ENCODE measurements around the gene RNFT2. TPM values are rescaled to one million over a fixed set of nuclear protein-coding genes. Genes with fewer than 3 reads are reported as not detected.
A peak's percentile ranks its signal among the peaks of the same experiment; 100 is the strongest.

Gene RNFT2
- total RNA-seq, 2 experiments from 2014 or later: 11.8 to 11.9 TPM

- CTCF ChIA-PET: no interaction called here
- Mint-ChIP-seq H3K27ac (no peak overlapping the region), H3K9me3 (ENCODE audit: insufficient read depth) (no peaks in the 10 kb centered on the region), H3K4me1 (ENCODE audit: low read depth) (peaks cover 23% of the 10 kb centered on the region), H3K36me3 (ENCODE audit: low read depth) (no peaks in the 10 kb centered on the region), H3K27me3 (ENCODE audit: low read depth) (peaks cover 5% of the 10 kb centered on the region), H3K4me3 (peak overlapping the region; percentile 20)
- POLR2A ChIA-PET: no interaction called here
- no peak for DNase-seq
- ATAC-seq: no peak
Observed at GRCh38 chr12:116820064-116820656, 82.0 kb downstream of the RNFT2 start.

DNA sequence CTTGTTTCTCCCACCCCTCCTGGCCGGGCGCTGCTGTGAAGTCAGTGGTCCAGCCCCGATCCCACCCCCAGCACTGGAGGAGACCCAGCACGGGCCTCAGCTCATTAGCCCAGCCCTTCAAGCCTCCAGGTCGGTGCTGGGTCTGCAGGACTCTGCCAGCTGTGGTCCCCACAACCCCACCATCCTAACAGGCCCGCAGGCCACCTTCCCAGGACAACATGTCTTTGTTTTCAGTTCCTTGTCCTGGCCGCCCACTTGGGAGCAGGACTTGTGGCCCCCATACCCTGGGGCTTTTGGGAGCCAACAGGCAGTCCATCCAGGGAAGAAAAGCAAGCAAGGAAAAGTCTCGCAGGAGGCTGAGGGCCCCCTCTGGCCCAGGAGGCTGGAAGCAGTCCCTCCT is 83.2 kb downstream of the RNFT2 start:
- Mint-ChIP-seq H3K4me1 (ENCODE audit: low read depth) (peaks cover 23% of the 10 kb centered on the region), H3K36me3 (ENCODE audit: low read depth) (no peaks in the 10 kb centered on the region), H3K9me3 (ENCODE audit: insufficient read depth) (no peaks in the 10 kb centered on the region), H3K27ac (no peak overlapping the region), H3K4me3 (no peak overlapping the region), H3K27me3 (ENCODE audit: low read depth) (peaks cover 5% of the 10 kb centered on the region)
- DNase-seq (no peak), ATAC-seq (no peak)
- CTCF ChIA-PET: no interaction called here
- POLR2A ChIA-PET: no interaction called here

- H3K4me3 Mint-ChIP-seq: no peak overlapping the region
- no peaks in the 10 kb centered on the region for H3K36me3 Mint-ChIP-seq (ENCODE audit: low read depth)
- CTCF ChIA-PET: no interaction called here
- H3K4me1 Mint-ChIP-seq (ENCODE audit: low read depth): no peaks in the 10 kb centered on the region
- no peak overlapping the region for H3K27ac Mint-ChIP-seq
- no peak for DNase-seq
- no peaks in the 10 kb centered on the region for H3K27me3 Mint-ChIP-seq (ENCODE audit: low read depth)
- POLR2A ChIA-PET: no interaction called here
- ATAC-seq: no peak
- no peaks in the 10 kb centered on the region for H3K9me3 Mint-ChIP-seq (ENCODE audit: insufficient read depth)
Observed at GRCh38 chr12:116827432-116827831, 89.3 kb downstream of the RNFT2 start.

DNA sequence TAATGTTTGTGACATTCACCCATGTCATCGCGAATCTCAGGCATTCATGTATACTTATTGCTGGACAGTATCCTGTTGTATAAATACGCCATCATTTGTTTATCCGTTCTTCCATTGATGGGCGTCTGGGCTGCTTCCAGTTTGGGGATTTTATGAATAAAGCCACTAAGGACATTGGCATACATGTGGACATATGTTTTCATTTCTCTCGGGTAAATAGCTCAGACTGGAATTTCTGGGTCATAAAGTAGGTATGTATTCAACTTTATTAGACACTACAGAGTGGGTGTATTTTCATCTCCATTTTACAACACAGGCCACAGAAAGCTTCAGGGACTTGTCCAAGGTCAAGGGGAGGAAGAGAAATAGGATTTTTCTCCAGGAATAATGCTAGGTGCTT is 94.2 kb downstream of the RNFT2 start:
- ChIA-PET CTCF (no interaction called here), POLR2A (no interaction called here)
- no peak overlapping the region for H3K4me3 Mint-ChIP-seq
- H3K4me1 Mint-ChIP-seq (ENCODE audit: low read depth): no peaks in the 10 kb centered on the region
- no peaks in the 10 kb centered on the region for H3K36me3 Mint-ChIP-seq (ENCODE audit: low read depth)
- ATAC-seq (no peak), DNase-seq (no peak)
- H3K9me3 Mint-ChIP-seq (ENCODE audit: insufficient read depth): no peaks in the 10 kb centered on the region
- H3K27ac Mint-ChIP-seq: no peak overlapping the region
- no peaks in the 10 kb centered on the region for H3K27me3 Mint-ChIP-seq (ENCODE audit: low read depth)

DNA sequence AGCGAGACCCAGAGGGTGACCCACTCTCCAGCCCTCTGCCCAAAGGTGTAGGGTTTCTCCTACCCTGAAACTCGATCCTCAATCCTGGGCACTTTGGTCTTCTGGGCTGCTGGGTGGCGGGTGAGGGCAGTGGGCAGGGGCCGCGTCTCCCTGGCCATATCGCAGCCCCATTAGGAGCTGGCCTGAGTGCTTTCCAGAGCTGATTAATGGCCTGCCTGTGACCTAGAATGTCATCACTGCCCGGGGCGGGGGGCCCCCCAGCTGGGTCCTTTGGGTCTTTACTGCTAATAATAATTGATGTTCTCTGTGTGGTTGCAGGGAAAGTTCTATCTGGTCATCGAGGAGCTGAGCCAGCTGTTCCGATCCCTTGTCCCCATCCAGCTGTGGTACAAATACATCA is 95.4 kb downstream of the RNFT2 start:
- Mint-ChIP-seq H3K27ac (no peak overlapping the region), H3K4me3 (no peak overlapping the region), H3K9me3 (ENCODE audit: insufficient read depth) (no peaks in the 10 kb centered on the region), H3K4me1 (ENCODE audit: low read depth) (no peaks in the 10 kb centered on the region), H3K27me3 (ENCODE audit: low read depth) (no peaks in the 10 kb centered on the region), H3K36me3 (ENCODE audit: low read depth) (no peaks in the 10 kb centered on the region)
- ChIA-PET CTCF (no interaction called here), POLR2A (no interaction called here)
- ATAC-seq (no peak), DNase-seq (no peak)

DNA sequence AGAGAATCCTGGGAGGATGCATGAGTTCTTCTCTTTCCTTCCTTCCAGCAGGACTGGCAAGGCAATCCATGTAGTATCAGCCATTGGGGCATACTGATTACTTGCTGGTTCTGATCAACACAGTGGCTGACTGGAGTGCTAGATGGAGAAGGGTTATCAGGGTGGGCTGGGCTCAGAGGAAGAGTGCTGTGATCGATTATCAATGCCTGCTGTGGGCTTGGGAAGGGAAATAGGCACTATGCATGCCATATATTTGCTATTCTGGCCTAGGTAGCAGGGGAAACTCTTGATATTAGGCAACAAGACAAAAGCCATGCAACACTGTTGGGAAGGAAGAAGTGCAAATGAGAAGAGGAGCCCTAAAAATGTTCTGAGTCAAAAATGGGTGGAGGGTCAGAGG is 97.4 kb downstream of the RNFT2 start:
- H3K4me1 Mint-ChIP-seq (ENCODE audit: low read depth): no peaks in the 10 kb centered on the region

DNA sequence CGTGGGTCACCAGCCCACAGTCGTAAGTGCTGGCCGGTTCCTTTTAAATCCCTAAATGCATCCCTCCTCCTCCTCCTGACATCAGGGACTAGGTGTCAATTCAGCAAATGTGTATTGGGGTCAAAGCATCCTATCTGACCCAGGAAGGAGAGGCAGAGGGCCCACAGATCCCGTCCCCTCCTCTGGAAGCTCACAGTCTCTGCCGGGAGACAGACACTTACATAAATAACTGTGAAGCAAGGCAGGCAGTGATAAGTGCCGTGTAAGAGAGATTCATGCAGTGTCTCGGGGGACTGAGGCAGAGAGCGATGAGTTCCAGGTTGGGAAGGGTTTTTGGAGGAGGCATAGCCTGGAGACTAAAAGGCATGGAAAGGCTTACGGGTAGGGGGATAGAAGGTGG is 99.0 kb downstream of the RNFT2 start:
- no peak for ATAC-seq
- H3K4me3 Mint-ChIP-seq: no peak overlapping the region
- no peaks in the 10 kb centered on the region for H3K9me3 Mint-ChIP-seq (ENCODE audit: insufficient read depth)
- no peaks in the 10 kb centered on the region for H3K4me1 Mint-ChIP-seq (ENCODE audit: low read depth)
- no peak overlapping the region for H3K27ac Mint-ChIP-seq
- no peak for DNase-seq
- no peaks in the 10 kb centered on the region for H3K27me3 Mint-ChIP-seq (ENCODE audit: low read depth)
- ChIA-PET POLR2A (interaction anchor here (0.6 kb wide), 1 partner anchor 196 kb away, joined by 3 read pairs; no protein-coding TSS in a partner anchor), CTCF (no interaction called here)
- H3K36me3 Mint-ChIP-seq (ENCODE audit: low read depth): no peaks in the 10 kb centered on the region

More for the DNA sequence above, 97.4 kb downstream of the RNFT2 start:
- H3K9me3 Mint-ChIP-seq (ENCODE audit: insufficient read depth): no peaks in the 10 kb centered on the region
- H3K4me3 Mint-ChIP-seq: no peak overlapping the region
- H3K27ac Mint-ChIP-seq: no peak overlapping the region
- H3K27me3 Mint-ChIP-seq (ENCODE audit: low read depth): no peaks in the 10 kb centered on the region
- no peak for ATAC-seq
- CTCF ChIA-PET: no interaction called here
- POLR2A ChIA-PET: no interaction called here
- H3K36me3 Mint-ChIP-seq (ENCODE audit: low read depth): no peaks in the 10 kb centered on the region
- no peak for DNase-seq

GRCh38 chr12:116838365-116838764 is 100.2 kb downstream of the RNFT2 start:
- no peak overlapping the region for H3K27ac Mint-ChIP-seq
- no peak for ATAC-seq
- H3K9me3 Mint-ChIP-seq (ENCODE audit: insufficient read depth): no peaks in the 10 kb centered on the region
- H3K27me3 Mint-ChIP-seq (ENCODE audit: low read depth): no peaks in the 10 kb centered on the region
- H3K4me1 Mint-ChIP-seq (ENCODE audit: low read depth): no peaks in the 10 kb centered on the region
- ChIA-PET POLR2A (interaction anchor here (0.6 kb wide), 1 partner anchor 19 kb away, joined by 3 read pairs; no protein-coding TSS in a partner anchor), CTCF (no interaction called here)
- H3K36me3 Mint-ChIP-seq (ENCODE audit: low read depth): no peaks in the 10 kb centered on the region
- H3K4me3 Mint-ChIP-seq: no peak overlapping the region
- DNase-seq: no peak

DNA sequence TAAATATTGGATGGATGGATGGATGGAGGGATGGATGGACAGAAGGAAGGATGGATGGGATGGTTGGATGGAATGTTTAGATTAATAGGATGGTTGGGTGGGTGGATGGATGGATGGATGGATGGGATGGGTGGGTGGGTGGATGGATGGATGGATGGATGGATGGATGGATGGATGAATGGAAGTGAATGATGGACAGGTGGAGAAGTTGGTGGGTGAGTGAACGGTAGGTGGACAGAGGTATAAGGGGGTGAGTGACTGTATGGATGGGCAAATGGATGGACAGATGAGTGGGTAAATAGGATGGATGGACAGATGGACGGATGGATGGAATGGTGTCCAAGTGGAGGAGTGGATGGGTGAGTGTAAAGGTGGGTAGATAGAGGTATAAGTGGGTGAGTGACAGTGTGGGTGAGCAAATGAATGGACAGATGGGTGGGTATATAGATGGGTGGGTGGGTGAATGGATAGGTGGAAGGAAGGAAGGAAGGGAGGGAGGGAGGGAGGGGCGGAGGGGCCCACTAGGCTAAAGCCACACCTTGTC is 101.2 kb downstream of the RNFT2 start:
- Mint-ChIP-seq H3K9me3 (ENCODE audit: insufficient read depth) (no peaks in the 10 kb centered on the region), H3K4me3 (no peak overlapping the region), H3K4me1 (ENCODE audit: low read depth) (no peaks in the 10 kb centered on the region), H3K27me3 (ENCODE audit: low read depth) (no peaks in the 10 kb centered on the region), H3K27ac (no peak overlapping the region), H3K36me3 (ENCODE audit: low read depth) (no peaks in the 10 kb centered on the region)
- no peak for DNase-seq
- ChIA-PET POLR2A (no interaction called here), CTCF (no interaction called here)
- no peak for ATAC-seq

GRCh38 chr12:116843085-116843484 is 105.0 kb downstream of the RNFT2 start:
- CTCF ChIA-PET: no interaction called here

GRCh38 chr12:116849216-116849615 is 111.1 kb downstream of the RNFT2 start:
- Mint-ChIP-seq H3K9me3 (ENCODE audit: insufficient read depth) (no peaks in the 10 kb centered on the region), H3K4me1 (ENCODE audit: low read depth) (no peaks in the 10 kb centered on the region), H3K27ac (no peak overlapping the region), H3K36me3 (ENCODE audit: low read depth) (no peaks in the 10 kb centered on the region), H3K27me3 (ENCODE audit: low read depth) (no peaks in the 10 kb centered on the region), H3K4me3 (no peak overlapping the region)
- no peak for DNase-seq
- CTCF ChIA-PET: no interaction called here
- no peak for ATAC-seq
- POLR2A ChIA-PET: no interaction called here

More at GRCh38 chr12:116843085-116843484, 105.0 kb downstream of the RNFT2 start:
- Mint-ChIP-seq H3K4me3 (no peak overlapping the region), H3K4me1 (ENCODE audit: low read depth) (no peaks in the 10 kb centered on the region), H3K36me3 (ENCODE audit: low read depth) (no peaks in the 10 kb centered on the region), H3K27ac (no peak overlapping the region), H3K9me3 (ENCODE audit: insufficient read depth) (no peaks in the 10 kb centered on the region), H3K27me3 (ENCODE audit: low read depth) (no peaks in the 10 kb centered on the region)
- ATAC-seq: no peak
- no peak for DNase-seq
- POLR2A ChIA-PET: no interaction called here

DNA sequence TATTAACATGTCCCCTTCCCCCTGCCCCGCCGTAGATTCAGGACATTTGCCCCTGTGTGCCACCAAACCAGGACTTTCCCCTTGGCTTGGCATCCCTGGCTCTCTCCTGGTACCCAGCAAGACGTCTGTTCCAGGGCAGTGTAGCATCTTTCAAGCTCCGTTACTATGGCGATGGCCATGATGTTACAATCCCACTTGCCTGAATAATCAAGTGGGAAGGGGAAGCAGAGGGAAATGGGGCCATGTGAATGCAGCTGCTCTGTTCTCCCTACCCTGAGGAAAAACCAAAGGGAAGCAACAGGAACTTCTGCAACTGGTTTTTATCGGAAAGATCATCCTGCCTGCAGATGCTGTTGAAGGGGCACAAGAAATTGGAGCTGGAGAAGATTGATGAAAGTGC is 114.2 kb downstream of the RNFT2 start:
- Mint-ChIP-seq H3K36me3 (ENCODE audit: low read depth) (no peaks in the 10 kb centered on the region), H3K4me3 (no peak overlapping the region), H3K9me3 (ENCODE audit: insufficient read depth) (no peaks in the 10 kb centered on the region)

GRCh38 chr12:116853507-116853906 is 115.4 kb downstream of the RNFT2 start:
- ATAC-seq (no peak), DNase-seq (no peak)
- CTCF ChIA-PET: no interaction called here
- no peak overlapping the region for H3K4me3 Mint-ChIP-seq
- H3K9me3 Mint-ChIP-seq (ENCODE audit: insufficient read depth): no peaks in the 10 kb centered on the region
- no peak overlapping the region for H3K27ac Mint-ChIP-seq
- POLR2A ChIA-PET: no interaction called here
- peaks cover 4% of the 10 kb centered on the region for H3K27me3 Mint-ChIP-seq (ENCODE audit: low read depth)
- H3K4me1 Mint-ChIP-seq (ENCODE audit: low read depth): no peaks in the 10 kb centered on the region
- H3K36me3 Mint-ChIP-seq (ENCODE audit: low read depth): no peaks in the 10 kb centered on the region

More for the DNA sequence above, 114.2 kb downstream of the RNFT2 start:
- Mint-ChIP-seq H3K27me3 (ENCODE audit: low read depth) (no peaks in the 10 kb centered on the region), H3K4me1 (ENCODE audit: low read depth) (no peaks in the 10 kb centered on the region), H3K27ac (no peak overlapping the region)
- CTCF ChIA-PET: interaction anchor here (1.6 kb wide), 1 partner anchor 11 kb away, joined by 5 read pairs; no protein-coding TSS in a partner anchor
- POLR2A ChIA-PET: no interaction called here
- DNase-seq (no peak), ATAC-seq (no peak)

Data from activated CD8-positive, alpha-beta T cell treated with anti-CD3 and anti-CD28 coated beads, Interleukin-2, amount 10 ng/mL, durations not matched to agents 7 days and 5 days (primary cell).